GM18511 (cell line): ENCODE measurements around the gene ARHGEF4.

ENCODE experiments used
- ATAC-seq: cut with Tn5 transposase; IDR thresholded peaks from one replicate; pipeline ENCODE4 v1.9.1; 2021; ENCODE audit warnings: mild to moderate bottlenecking, moderate library complexity; ENCODE audit not compliant: unreplicated experiment

ARHGEF4 gene

DNA sequence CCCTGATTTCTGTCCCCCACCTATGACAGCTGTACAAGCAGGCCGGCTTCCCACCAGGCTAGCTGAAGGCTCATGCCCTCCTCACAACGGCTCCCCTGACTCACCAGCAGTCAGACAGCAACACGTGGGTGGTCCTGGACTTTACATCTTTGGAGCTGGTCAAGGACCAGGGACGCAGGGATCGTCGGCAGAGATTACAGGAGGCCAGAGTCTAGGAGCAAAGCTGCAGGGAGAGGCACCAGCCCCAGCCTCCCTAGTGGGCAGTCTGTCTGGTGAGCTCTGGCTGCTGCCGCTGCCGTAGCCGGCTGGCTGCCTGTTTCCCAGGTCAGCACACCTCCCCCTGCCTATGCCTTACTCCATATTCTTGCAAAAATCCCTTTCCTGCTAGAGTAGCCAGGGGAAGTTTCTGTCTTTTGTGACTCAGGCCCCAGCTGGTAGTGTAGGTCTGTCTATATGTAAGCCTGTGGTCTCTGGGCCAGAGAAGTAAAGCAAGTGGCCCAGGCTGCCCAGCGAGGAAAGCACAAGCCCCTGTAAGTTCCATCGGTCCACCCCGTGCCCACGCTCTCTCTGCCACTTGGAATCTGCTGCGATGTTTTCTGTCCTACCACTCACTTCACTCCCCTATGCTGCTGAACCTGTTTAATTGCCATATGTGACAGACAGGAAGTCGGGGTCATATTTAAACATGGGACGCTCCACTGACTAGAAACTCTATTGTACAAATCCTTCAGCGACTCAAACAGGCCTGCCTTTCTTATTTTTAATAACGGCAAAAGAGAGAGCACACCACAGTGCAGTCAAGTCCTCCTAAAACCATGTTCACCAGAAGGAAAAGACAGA is 2.4 kb upstream of the ARHGEF4 start:
- ATAC-seq, result no peak

DNA sequence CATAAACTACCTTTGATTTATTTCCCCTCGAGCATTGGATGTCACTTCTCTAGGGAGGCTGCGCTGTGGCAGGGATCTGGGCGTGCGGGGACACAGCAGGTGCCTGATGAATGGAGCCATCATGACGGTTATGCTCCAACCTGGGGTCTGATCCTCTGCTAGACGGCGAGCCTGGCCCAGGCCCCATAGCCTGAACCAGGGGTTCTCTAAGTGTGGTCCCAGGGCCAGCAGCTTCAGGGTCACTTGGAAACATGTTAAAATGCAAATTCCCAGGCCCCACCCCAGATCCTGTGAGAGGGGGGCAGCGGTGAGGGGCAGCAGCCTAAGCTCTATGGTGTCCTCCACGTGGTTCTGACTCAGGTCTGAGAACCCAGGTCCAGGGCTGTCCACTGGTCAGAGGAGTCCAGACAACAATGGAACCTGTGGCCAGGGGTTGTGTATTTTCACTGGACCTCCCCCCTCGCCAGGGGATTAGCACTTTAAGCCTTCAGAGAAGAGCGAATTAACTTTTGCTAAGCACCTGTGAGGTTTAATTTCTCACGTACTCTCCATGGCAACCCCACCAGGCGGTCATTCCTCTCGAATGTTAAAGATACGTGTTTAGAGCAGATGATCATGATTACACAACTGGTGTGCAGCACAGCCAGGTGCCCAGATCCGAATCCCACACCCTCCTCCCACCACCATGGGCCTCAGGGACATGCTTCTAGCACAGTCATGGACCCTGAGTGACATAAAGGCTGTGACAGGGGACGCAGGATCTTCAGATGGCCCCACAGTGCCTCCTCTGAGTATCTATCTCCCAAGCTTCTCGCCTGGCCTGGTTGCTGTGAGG is 1.6 kb upstream of the ARHGEF4 start:
- no peak for ATAC-seq

DNA sequence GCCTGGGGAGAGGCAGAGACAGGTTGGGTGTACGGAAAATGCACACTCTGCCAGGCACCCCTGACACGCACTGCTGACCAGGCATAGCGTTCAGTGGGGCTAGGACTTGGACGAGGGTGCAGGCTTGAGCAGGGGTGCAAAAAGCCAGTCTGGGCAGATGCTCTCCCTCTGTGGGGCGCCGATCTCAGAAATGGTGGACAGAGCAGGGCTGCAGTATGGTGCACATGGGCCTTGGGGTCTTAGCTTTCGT is 1.0 kb upstream of the ARHGEF4 start:
- ATAC-seq, result no peak

GRCh38 chr2:130837175-130837810 is 579 bp downstream of the ARHGEF4 start:
- ATAC-seq, result no peak

DNA sequence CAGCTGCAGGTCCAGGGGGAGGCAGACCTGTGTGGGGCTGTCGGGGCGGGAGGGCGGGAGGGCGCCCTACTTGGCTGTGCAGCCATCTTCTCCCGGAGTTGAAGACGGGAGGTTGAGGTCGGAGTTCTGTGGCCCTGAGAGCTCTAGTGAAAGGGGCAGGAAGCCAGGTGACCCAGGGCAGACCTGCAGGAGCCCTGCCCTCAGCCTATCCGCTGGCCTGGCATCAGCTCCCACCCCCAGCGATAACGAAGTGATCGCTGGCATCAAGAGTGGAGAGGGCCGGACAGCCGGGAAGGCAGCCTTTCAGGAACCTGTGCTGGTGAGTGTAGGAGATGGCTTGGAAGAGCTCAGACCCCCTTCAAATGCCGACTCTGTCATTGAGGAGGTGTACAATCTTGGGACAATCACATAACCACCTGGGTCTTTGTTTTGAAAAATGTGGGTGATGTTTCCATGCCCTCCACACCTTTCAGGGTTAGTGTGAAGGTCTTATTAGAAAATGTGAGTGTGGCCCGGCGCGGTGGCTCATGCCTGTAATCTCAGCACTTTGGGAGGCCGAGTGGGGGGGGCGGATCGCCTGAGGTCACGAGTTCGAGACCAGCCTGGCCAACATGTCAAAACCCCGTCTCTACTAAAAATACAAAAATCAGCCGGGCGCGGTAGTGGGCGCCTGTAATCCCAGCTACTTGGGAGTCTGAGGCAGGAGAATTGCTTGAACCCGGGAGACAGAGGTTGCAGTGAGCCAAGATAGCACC is 1.3 kb downstream of the ARHGEF4 start:
- no peak for ATAC-seq

DNA sequence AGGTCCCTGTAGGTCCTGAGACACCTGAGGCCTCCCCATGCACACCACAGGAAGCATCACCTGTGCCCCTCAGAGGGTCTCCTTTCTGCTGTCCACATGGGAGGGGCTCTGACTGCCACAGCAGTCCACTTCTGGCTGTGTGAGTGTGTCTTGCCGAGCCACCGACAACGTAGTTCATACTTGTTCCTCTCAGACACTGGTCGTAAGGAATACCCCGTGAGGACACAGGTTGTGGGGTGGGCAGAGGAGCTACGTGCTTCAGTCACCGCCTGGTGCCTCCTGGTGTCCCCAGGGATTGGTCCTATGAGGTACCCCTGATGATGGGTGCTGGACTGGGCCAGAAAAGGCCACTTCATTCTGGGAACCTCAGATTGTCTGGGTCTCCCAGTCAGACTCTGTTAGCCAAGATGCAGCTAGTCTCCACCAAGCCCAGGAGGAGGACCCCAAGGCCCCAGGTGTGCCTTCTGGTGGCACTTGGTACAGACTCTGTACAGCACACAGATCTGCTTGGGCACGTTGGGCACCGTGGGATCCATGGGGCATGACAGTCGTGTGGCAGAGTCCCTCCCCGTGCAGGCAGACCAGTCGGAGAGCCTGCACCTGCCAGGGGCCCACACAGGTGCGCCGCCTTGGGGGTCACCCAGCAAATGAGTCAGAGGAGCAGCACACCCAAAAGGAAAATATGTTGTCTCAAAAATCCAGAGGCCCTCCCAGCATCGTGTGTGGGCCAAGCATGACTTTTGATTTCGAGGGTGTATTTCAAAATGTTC is 2.5 kb downstream of the ARHGEF4 start:
- no peak for ATAC-seq

- no peak for ATAC-seq
Observed at GRCh38 chr2:130840506-130840905, 3.8 kb downstream of the ARHGEF4 start.

DNA sequence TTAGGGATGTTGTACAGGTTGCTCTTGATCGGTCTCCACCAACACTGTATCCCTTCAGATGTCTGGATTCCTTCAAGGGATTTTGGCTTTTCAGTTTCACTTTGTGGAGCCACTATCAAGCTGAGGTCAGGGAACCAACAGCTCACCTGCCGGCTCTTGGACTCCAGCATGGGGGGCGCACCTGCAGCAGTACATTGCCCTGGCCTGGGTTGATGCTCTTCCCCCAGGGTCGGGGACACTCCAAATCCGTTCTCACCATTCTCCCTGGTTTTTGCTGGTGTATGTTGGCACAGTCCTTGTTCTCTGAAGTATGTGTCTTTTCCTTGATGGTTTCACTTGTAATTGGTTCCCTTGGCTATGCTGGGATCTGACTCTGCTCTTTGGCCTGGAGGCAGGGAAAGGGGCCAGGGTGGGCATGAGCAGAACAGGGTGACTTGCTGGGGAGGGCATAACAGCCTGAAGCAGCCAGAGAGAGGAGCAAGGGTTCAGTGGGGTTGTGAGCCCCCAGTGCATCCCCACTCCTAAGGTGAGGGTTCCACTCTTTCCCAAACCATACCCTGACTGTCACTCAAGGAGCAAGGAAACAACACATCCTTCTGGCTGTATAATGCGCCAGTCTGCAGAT is 5.1 kb downstream of the ARHGEF4 start:
- no peak for ATAC-seq

DNA sequence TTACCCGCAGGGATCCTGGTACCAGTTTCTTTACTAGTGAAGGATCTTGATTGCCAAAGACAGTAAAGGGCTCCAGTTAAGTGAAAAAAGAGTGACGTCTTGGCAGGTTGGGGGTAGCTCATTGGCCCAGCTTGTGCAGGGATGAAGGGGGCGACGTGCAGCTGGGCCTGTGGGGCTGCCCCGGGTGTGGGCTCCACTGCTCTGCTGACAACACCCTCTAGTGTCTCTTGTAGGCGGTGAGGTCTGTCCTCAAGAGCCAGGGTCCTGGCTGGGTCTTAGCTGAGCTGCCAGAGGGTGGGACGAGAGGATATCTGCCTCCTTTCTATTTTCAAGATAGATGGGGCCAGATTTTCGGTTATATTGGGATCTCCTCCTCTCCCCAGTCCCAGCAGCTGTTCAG is 6.1 kb downstream of the ARHGEF4 start:
- no peak for ATAC-seq

GRCh38 chr2:130843321-130843985 is 6.7 kb downstream of the ARHGEF4 start:
- no peak for ATAC-seq

GRCh38 chr2:130844161-130844560 is 7.4 kb downstream of the ARHGEF4 start:
- ATAC-seq, result no peak

- ATAC-seq, result no peak
Observed at GRCh38 chr2:130845505-130846085, 8.9 kb downstream of the ARHGEF4 start.

- ATAC-seq, result no peak
Observed at GRCh38 chr2:130846233-130846632, 9.5 kb downstream of the ARHGEF4 start.

GRCh38 chr2:130846686-130847375 is 10.1 kb downstream of the ARHGEF4 start:
- no peak for ATAC-seq

- ATAC-seq, result no peak
Observed at GRCh38 chr2:130847776-130848525, 11.2 kb downstream of the ARHGEF4 start.

GRCh38 chr2:130848526-130849210 is 12.0 kb downstream of the ARHGEF4 start:
- no peak for ATAC-seq
